Right kidney (tissue), 1 donor: ENCODE data around the gene ACCSL.

Source experiments
- DNase-seq: peaks from one replicate; pipeline ENCODE4 v3.0.0-alpha.2; 2016

Gene ACCSL

DNA sequence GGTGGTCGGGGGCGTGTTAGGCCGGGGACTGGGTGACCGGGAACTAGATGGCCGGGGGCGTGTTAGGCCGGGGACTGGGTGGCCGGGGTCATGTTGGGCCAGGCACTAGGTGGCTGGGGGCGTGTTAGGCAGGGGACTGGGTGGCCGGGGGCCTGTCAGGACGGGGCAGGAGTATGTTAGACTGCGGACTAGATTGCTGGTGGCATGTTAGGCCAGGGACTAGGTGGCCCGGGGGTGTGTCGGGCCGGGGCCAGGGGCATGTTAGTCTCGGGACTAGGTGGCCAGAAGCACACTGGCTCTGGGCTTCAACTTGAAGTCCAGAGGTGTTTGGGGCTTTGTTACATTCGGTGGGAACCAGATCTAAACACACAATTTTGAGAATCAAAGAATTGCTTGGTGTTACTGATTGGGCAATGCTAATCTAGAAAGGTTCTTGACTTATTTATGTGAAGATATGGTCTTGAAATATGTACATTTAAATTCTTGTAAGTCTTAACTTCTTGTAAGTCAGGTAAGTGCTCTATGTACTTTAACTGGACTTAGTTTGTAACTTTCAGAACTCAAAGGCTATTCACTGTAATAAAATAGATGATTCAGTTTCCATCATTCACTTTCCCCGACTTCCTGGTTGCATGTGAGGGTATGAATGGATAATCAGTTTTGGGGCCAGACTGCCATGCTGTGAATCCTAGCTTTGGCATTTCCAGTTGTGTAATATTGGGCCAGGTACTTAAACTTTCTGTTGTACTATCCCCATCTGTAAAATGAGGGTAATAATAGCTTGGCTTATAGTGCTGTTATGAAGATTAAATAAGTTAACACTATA is 48.8 kb downstream of the ACCSL start:
- DNase-seq = no peak

GRCh38 chr11:44097821-44098220 is 50.0 kb downstream of the ACCSL start:
- DNase-seq = no peak

GRCh38 chr11:44101098-44101497 is 53.3 kb downstream of the ACCSL start:
- no peak for DNase-seq

- no peak for DNase-seq
Measured at GRCh38 chr11:44104481-44105294, 56.9 kb downstream of the ACCSL start.

- DNase-seq = no peak
Measured at GRCh38 chr11:44108260-44108659, 60.5 kb downstream of the ACCSL start.
